ENCODE measurements around the gene SLC25A19. TPM values are rescaled to one million over a fixed set of nuclear protein-coding genes. Genes with fewer than 3 reads are reported as not detected.
A peak's percentile ranks its signal among the peaks of the same experiment; 100 is the strongest.

Gene SLC25A19
- total and polyA plus RNA-seq, 9 of the 15 experiments (the other 6 are each of a cell fraction or from before 2014, with no cell fraction given): 33.4 to 76.6 (median 55.3) TPM

GRCh38 chr17:75239214-75239613, 50.0 kb downstream of the SLC25A19 start:
- ATAC-seq: no peak
- H3K4me3 ChIP-seq: no peak overlapping the region
- peaks cover 98% of the 10 kb centered on the region for H3K36me3 ChIP-seq (ENCODE audit: control insufficient read depth, insufficient read depth, low read length)
- H3K79me2 ChIP-seq (ENCODE audit: control insufficient read depth, insufficient read depth, low read length): no peaks in the 10 kb centered on the region
- intact Hi-C loops (cut with micrococcal nuclease): loop anchor here (5.0 kb wide), 1 partner anchor 127 kb away; no protein-coding TSS in a partner anchor
- peaks cover 19% of the 10 kb centered on the region; the same call in 1 of the 2 replicates for H4K20me1 ChIP-seq (replicated peaks; ENCODE audit: control insufficient read depth, insufficient read depth, low read length)
- H2AFZ ChIP-seq (ENCODE audit: low read depth, low read length): no peak overlapping the region
- CTCF ChIA-PET (ENCODE audit: low intra/inter-chr PET ratio): interaction anchor here (0.9 to 2.8 kb wide), 3 partner anchors 165 to 278 kb away, joined by 3 to 10 read pairs (median 4); no protein-coding TSS in a partner anchor
- POLR2A ChIA-PET: interaction anchor here (0.6 to 3.1 kb wide), 13 partner anchors 9 to 658 kb away, joined by 3 to 38 read pairs (median 3); partner anchors contain the start of genes ARMC7, GGA3, GRB2 and MIF4GD
- WGBS (ENCODE audit: insufficient coverage, low coverage, missing lambda C conversion rate): 89% methylated on average over 12 of the region's 12 CpGs
- H3K9me3 ChIP-seq (replicated peaks; ENCODE audit: control insufficient read depth, insufficient read depth, low read depth, low read length): no peaks in the 10 kb centered on the region
- peaks cover 14 to 36% of the 10 kb centered on the region in 2 experiments for H3K4me1 ChIP-seq (replicated peaks in 1 of 2; ENCODE audit: control insufficient read depth in 2 of 2, insufficient read depth in 2 of 2, low read length in 2 of 2)
- FAIRE-seq: no peak
- no peaks in the 10 kb centered on the region for H3K27me3 ChIP-seq (ENCODE audit: control insufficient read depth in 2 of 2, insufficient read depth in 2 of 2, low read length in 2 of 2)
- H3K4me2 ChIP-seq (ENCODE audit: insufficient read depth, low read length): no peak overlapping the region
- no peaks in the 10 kb centered on the region for H3K9me1 ChIP-seq (ENCODE audit: control insufficient read depth, insufficient read depth, low read length)
- no TSS peak for BruUV-seq (replicated peaks)
- in situ Hi-C loops (cut with MboI): no loop called here
- H3K9ac ChIP-seq (ENCODE audit: insufficient read depth in 1 of 2, low read depth in 2 of 2, low read length in 2 of 2): 0 out of 4 replicates have a peak overlapping the region, but pooled peaks of 1 of the 2 experiments have one; percentile 15
- DNase-seq (ENCODE audit: extremely low read depth in 1 of 4, low spot score in 3 of 4): no peak
- H3K27ac ChIP-seq (ENCODE audit: extremely low read depth, low read depth, low read length): no peak overlapping the region
- TF ChIP-seq TFE3 (CRISPR knock-in tag; IDR thresholded peaks at IDR 0.05) (no peak), RCOR1 (IDR thresholded peaks at IDR 0.05; ENCODE audit: borderline replicate concordance in 1 of 2, low read depth in 2 of 2, low read length in 2 of 2) (no peak), SP1 (CRISPR knock-in tag; IDR thresholded peaks at IDR 0.05) (0 out of 2 replicates have a peak, but pooled peaks have one; percentile 7), ZNF239 (CRISPR knock-in tag; IDR thresholded peaks at IDR 0.05) (no peak), SUPT5H (IDR thresholded peaks at IDR 0.05) (peak; percentile 24; the same call in 1 of the 2 replicates), RAD21 (CRISPR knock-in tag; conservative IDR thresholded peaks at IDR 0.05 in 1 of 2, IDR thresholded peaks at IDR 0.05 in 1 of 2) (no peak), ZFP36 (IDR thresholded peaks at IDR 0.05; ENCODE audit: low read depth, low read length, partially characterized antibody) (no peak), POLR2A (conservative IDR thresholded peaks at IDR 0.05) (peak; percentile 35; the same call in 1 of the 2 replicates), RBFOX2 (IDR thresholded peaks at IDR 0.05; ENCODE audit: low read depth, low read length) (0 out of 2 replicates have a peak, but pooled peaks have one; percentile 21), ZNF143 (CRISPR knock-in tag; IDR thresholded peaks at IDR 0.05) (no peak), SIRT6 (IDR thresholded peaks at IDR 0.05; ENCODE audit: low read depth, low read length) (peak; percentile 52), ZBED1 (IDR thresholded peaks at IDR 0.05) (no peak), CHD2 (IDR thresholded peaks at IDR 0.05; ENCODE audit: low read depth, low read length) (no peak), ZNF668 (CRISPR knock-in tag; IDR thresholded peaks at IDR 0.05) (no peak), DEAF1 (CRISPR knock-in tag; IDR thresholded peaks at IDR 0.05) (no peak), HMGN3 (IDR thresholded peaks at IDR 0.05; ENCODE audit: borderline replicate concordance, extremely low read depth, insufficient read length, low read depth, low read length) (no peak), MTF1 (CRISPR knock-in tag; IDR thresholded peaks at IDR 0.05; ENCODE audit: borderline replicate concordance) (no peak), SMAD1 (IDR thresholded peaks at IDR 0.05; ENCODE audit: low read depth, low read length, partially characterized antibody) (no peak), POLR2G (IDR thresholded peaks at IDR 0.05; ENCODE audit: low read depth, low read length) (peak; percentile 66; the same call in 1 of the 2 replicates), FOXK2 (conservative IDR thresholded peaks at IDR 0.05 in 1 of 2, IDR thresholded peaks at IDR 0.05 in 1 of 2; ENCODE audit: low read depth in 2 of 2) (no peak), MEF2A (IDR thresholded peaks at IDR 0.05; ENCODE audit: control insufficient read depth, low read depth, low read length) (no peak)
